Osteoblast (primary cell): Measurements from ENCODE around the gene TRIML1. TPM values are rescaled to one million over a fixed set of nuclear protein-coding genes. Genes with fewer than 3 reads are reported as not detected.
A peak's percentile ranks its signal among the peaks of the same experiment; 100 is the strongest.

Experiments
- DNase-seq: peaks from one replicate; pipeline ENCODE4 v3.0.0; 2011; ENCODE audit warnings: low spot score, mixed read lengths; ENCODE audit not compliant: insufficient read length; ENCODE audit errors: missing footprints
- H2AFZ ChIP-seq: 2 replicates; pipeline ENCODE4 v1.6.0; 2011; ENCODE audit warnings: mild to moderate bottlenecking, low read length
- H3K27ac ChIP-seq: 2 replicates; pipeline ENCODE4 v1.5.1; 2011; ENCODE audit warnings: mild to moderate bottlenecking, low read depth, low read length, moderate library complexity
- H3K27me3 ChIP-seq: 2 replicates; pipeline ENCODE4 v1.6.0; 2012; ENCODE audit warnings: mild to moderate bottlenecking, control low read depth, inconsistent platforms, low read length, moderate library complexity; ENCODE audit not compliant: insufficient read depth
- H3K36me3 ChIP-seq: 2 replicates; pipeline ENCODE4 v1.5.1; 2011; ENCODE audit warnings: mild to moderate bottlenecking, low read length, control low read depth, moderate library complexity; ENCODE audit not compliant: insufficient read depth
- H3K4me1 ChIP-seq: 2 replicates; pipeline ENCODE4 v1.5.1; 2011; ENCODE audit warnings: mild to moderate bottlenecking, low read length, control low read depth, moderate library complexity; ENCODE audit not compliant: insufficient read depth
- H3K4me2 ChIP-seq: 2 replicates; pipeline ENCODE4 v1.6.0; 2011; ENCODE audit warnings: mild to moderate bottlenecking, low read length; ENCODE audit not compliant: insufficient read depth
- H3K4me3 ChIP-seq: fragments of 200-600 bp; sonication (generic); 3 replicates; pipeline ENCODE4 v1.5.1; 2012; ENCODE audit warnings: mild to moderate bottlenecking, low read length, inconsistent platforms; ENCODE audit not compliant: insufficient read depth
- H3K79me2 ChIP-seq: 2 replicates; pipeline ENCODE4 v1.6.0; 2012; ENCODE audit warnings: mild to moderate bottlenecking, low read length, control low read depth, inconsistent platforms; ENCODE audit not compliant: insufficient read depth
- H3K9me3 ChIP-seq: 2 replicates; pipeline ENCODE4 v1.5.1; 2011; ENCODE audit warnings: low read depth, low read length, control low read depth
- H4K20me1 ChIP-seq: 2 replicates; pipeline ENCODE4 v1.6.0; 2012; ENCODE audit warnings: mild to moderate bottlenecking, low read length, control low read depth; ENCODE audit not compliant: insufficient read depth
- CTCF ChIP-seq: IDR thresholded peaks from 2 replicates; pipeline ENCODE4 v1.5.1; 2011; ENCODE audit warnings: mild to moderate bottlenecking, low read depth, low read length, moderate library complexity; ENCODE audit errors: extremely low read depth
- total RNA-seq: library from RNA; depleted of rRNA; stranded (reverse); fragments of >200 nt; gene quantifications from 2 replicates; pipeline ENCODE4 v1.2.3, GENCODE V29; 2012

TRIML1 gene
- total RNA-seq, 1 donor: not detected

GRCh38 chr4:188162698-188163097, 23.5 kb downstream of the TRIML1 start:
- Histone ChIP-seq H3K4me2 (no peak overlapping the region), H3K79me2 (no peaks in the 10 kb centered on the region), H3K4me1 (no peaks in the 10 kb centered on the region), H3K27me3 (no peaks in the 10 kb centered on the region), H2AFZ (peak overlapping the region; percentile 56), H3K9me3 (peaks cover 2% of the 10 kb centered on the region), H3K4me3 (no peak overlapping the region), H3K27ac (no peak overlapping the region), H3K36me3 (no peaks in the 10 kb centered on the region), H4K20me1 (no peaks in the 10 kb centered on the region)
- TF ChIP-seq CTCF: no peak
- no peak for DNase-seq

- no peaks in the 10 kb centered on the region for H3K79me2 ChIP-seq
- no peak for TF ChIP-seq CTCF
- no peaks in the 10 kb centered on the region for H3K27me3 ChIP-seq
- DNase-seq: no peak
- H3K27ac ChIP-seq: no peak overlapping the region
- H4K20me1 ChIP-seq: no peaks in the 10 kb centered on the region
- H3K36me3 ChIP-seq: no peaks in the 10 kb centered on the region
- H3K4me3 ChIP-seq: no peak overlapping the region
- H3K4me1 ChIP-seq: no peaks in the 10 kb centered on the region
- H3K9me3 ChIP-seq: no peaks in the 10 kb centered on the region
- no peak overlapping the region for H2AFZ ChIP-seq
- H3K4me2 ChIP-seq: no peak overlapping the region
Measured at GRCh38 chr4:188168726-188169373, 29.6 kb downstream of the TRIML1 start.

DNA sequence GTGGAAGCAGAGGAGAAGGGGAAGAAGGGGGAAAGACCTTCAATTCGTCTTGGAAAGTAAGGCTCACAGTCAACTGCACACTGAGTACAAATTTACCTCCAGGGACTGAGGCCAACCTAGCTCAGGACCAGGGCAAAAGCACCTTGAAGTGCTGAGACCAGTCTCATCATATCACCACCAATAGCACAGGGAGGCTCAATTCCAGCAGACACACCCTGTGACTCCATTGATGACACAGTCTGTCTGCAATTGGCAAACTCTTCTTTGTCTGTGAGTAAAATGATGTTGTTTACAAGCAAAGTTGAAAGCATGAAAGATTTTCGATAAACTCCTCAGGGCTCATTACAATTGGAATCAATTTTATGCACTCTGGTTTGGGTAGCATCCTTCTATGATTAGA, 32.3 kb downstream of the TRIML1 start:
- no peaks in the 10 kb centered on the region for H3K79me2 ChIP-seq
- DNase-seq: peak; percentile 66
- no peak overlapping the region for H3K4me2 ChIP-seq
- no peaks in the 10 kb centered on the region for H3K36me3 ChIP-seq
- no peaks in the 10 kb centered on the region for H3K4me1 ChIP-seq
- H3K9me3 ChIP-seq: no peaks in the 10 kb centered on the region
- H3K27ac ChIP-seq: no peak overlapping the region
- H3K27me3 ChIP-seq: no peaks in the 10 kb centered on the region
- no peaks in the 10 kb centered on the region for H4K20me1 ChIP-seq
- TF ChIP-seq CTCF: no peak
- H3K4me3 ChIP-seq: no peak overlapping the region
- no peak overlapping the region for H2AFZ ChIP-seq

- Histone ChIP-seq H3K79me2 (no peaks in the 10 kb centered on the region), H3K4me2 (no peak overlapping the region), H2AFZ (no peak overlapping the region), H3K27me3 (no peaks in the 10 kb centered on the region), H3K36me3 (no peaks in the 10 kb centered on the region), H3K4me1 (peaks cover 3% of the 10 kb centered on the region), H3K4me3 (no peak overlapping the region), H3K9me3 (no peaks in the 10 kb centered on the region), H4K20me1 (no peaks in the 10 kb centered on the region), H3K27ac (no peak overlapping the region)
- DNase-seq: no peak
- no peak for TF ChIP-seq CTCF
Measured at GRCh38 chr4:188175288-188175687, 36.0 kb downstream of the TRIML1 start.
